WTC11 (cell line): Measurements from ENCODE around the gene GCK. TPM values are rescaled to one million over a fixed set of nuclear protein-coding genes. Genes with fewer than 3 reads are reported as not detected.

ENCODE experiments used
- ATAC-seq: fragments of 200-7000 bp; cut with Tn5 transposase; 2 replicates; pipeline ENCODE4 v1.10.0; 2021; ENCODE audit warnings: mild to moderate bottlenecking, moderate library complexity
- CTCF ChIA-PET: fragments of 300-600 bp; sonication (Branson Sonifier 250); formaldehyde crosslinking; loops from one replicate; lab custom pipeline; 2021; ENCODE audit warnings: antibody characterized with exemption; lab: Charles Lee
- POLR2A ChIA-PET: fragments of 350-600 bp; sonication (Branson Sonifier 250); formaldehyde crosslinking; loops from one replicate; lab custom pipeline; 2021; ENCODE audit warnings: antibody characterized with exemption; lab: Charles Lee
- DNase-seq: peaks from one replicate; pipeline ENCODE4 v3.0.0; 2021; ENCODE audit warnings: low spot score
- H3K27ac Mint-ChIP-seq: 2 replicates; pipeline ENCODE4 v1.8.0; 2021; ENCODE audit warnings: mixed read lengths
- H3K27me3 Mint-ChIP-seq: 2 replicates; pipeline ENCODE4 v1.8.0; 2021; ENCODE audit warnings: low read depth, mild to moderate bottlenecking, moderate library complexity, mixed read lengths
- H3K36me3 Mint-ChIP-seq: 2 replicates; pipeline ENCODE4 v1.8.0; 2021; ENCODE audit warnings: mixed read lengths
- H3K4me1 Mint-ChIP-seq: 2 replicates; pipeline ENCODE4 v1.8.0; 2022; ENCODE audit warnings: mixed read lengths
- H3K4me3 Mint-ChIP-seq: 2 replicates; pipeline ENCODE4 v1.8.0; 2021; ENCODE audit warnings: mild to moderate bottlenecking, moderate library complexity, mixed read lengths
- H3K9me3 Mint-ChIP-seq: 2 replicates; pipeline ENCODE4 v1.8.0; 2021; ENCODE audit warnings: mixed read lengths
- CBFB ChIP-seq: sonication (generic); formaldehyde crosslinking; IDR thresholded peaks from 2 replicates; pipeline ENCODE4 v1.8.1; 2022; ENCODE audit warnings: mild to moderate bottlenecking, low read depth, missing genetic modification reagents
- FOXK1 ChIP-seq: sonication (generic); formaldehyde crosslinking; IDR thresholded peaks from 2 replicates; pipeline ENCODE4 v1.8.0; 2022; ENCODE audit warnings: mild to moderate bottlenecking, moderate library complexity, missing genetic modification reagents
- FOXP1 ChIP-seq: sonication (generic); formaldehyde crosslinking; IDR thresholded peaks from 2 replicates; pipeline ENCODE4 v1.8.0; 2022; ENCODE audit warnings: missing genetic modification reagents, mild to moderate bottlenecking, moderate library complexity, borderline replicate concordance
- HMGXB4 ChIP-seq: sonication (generic); formaldehyde crosslinking; IDR thresholded peaks from 2 replicates; pipeline ENCODE4 v1.8.1; 2023; ENCODE audit warnings: mild to moderate bottlenecking, moderate library complexity, missing genetic modification reagents
- MXD4 ChIP-seq: fragments of 250-450 bp; sonication (Bioruptor Pico); IDR thresholded peaks from 2 replicates; pipeline ENCODE4 v1.8.0; 2021; ENCODE audit warnings: mild to moderate bottlenecking, moderate library complexity, borderline replicate concordance
- NR2C2 ChIP-seq: sonication (generic); formaldehyde crosslinking; IDR thresholded peaks from 2 replicates; pipeline ENCODE4 v1.8.0; 2022; ENCODE audit warnings: mild to moderate bottlenecking, missing genetic modification reagents
- RORB ChIP-seq: fragments of 250-450 bp; sonication (Bioruptor Pico); IDR thresholded peaks from 2 replicates; pipeline ENCODE4 v1.9.0; 2021; ENCODE audit warnings: mild to moderate bottlenecking
- SMAD4 ChIP-seq: sonication (generic); formaldehyde crosslinking; IDR thresholded peaks from 2 replicates; pipeline ENCODE4 v1.8.0; 2022; ENCODE audit warnings: mild to moderate bottlenecking, missing genetic modification reagents
- TEAD4 ChIP-seq: sonication (generic); formaldehyde crosslinking; IDR thresholded peaks from 2 replicates; pipeline ENCODE4 v1.8.0; 2022; ENCODE audit warnings: mild to moderate bottlenecking, missing genetic modification reagents
- ZBTB43 ChIP-seq: sonication (generic); formaldehyde crosslinking; IDR thresholded peaks from 2 replicates; pipeline ENCODE4 v1.8.1; 2023; ENCODE audit warnings: mild to moderate bottlenecking, missing genetic modification reagents
- ZNF416 ChIP-seq: fragments of 250-450 bp; sonication (Bioruptor Pico); IDR thresholded peaks from 2 replicates; pipeline ENCODE4 v1.9.0; 2021; ENCODE audit warnings: mild to moderate bottlenecking, inconsistent platforms
- total RNA-seq: library from RNA; stranded (reverse); gene quantifications from 3 replicates; pipeline ENCODE4 v1.2.3, GENCODE V29; 2021
- TF ChIP-seq, protein P1 (sequence below): sonication (generic); formaldehyde crosslinking; IDR thresholded peaks from 2 replicates; pipeline ENCODE4 v1.8.0; 2023; ENCODE audit warnings: mild to moderate bottlenecking, missing genetic modification reagents
- TF ChIP-seq, protein P2 (sequence below): sonication (generic); formaldehyde crosslinking; IDR thresholded peaks from 2 replicates; pipeline ENCODE4 v1.8.0; 2022; ENCODE audit warnings: mild to moderate bottlenecking, missing genetic modification reagents

Gene GCK
- total RNA-seq, 1 experiment from 2014 or later = 3.3 TPM

DNA sequence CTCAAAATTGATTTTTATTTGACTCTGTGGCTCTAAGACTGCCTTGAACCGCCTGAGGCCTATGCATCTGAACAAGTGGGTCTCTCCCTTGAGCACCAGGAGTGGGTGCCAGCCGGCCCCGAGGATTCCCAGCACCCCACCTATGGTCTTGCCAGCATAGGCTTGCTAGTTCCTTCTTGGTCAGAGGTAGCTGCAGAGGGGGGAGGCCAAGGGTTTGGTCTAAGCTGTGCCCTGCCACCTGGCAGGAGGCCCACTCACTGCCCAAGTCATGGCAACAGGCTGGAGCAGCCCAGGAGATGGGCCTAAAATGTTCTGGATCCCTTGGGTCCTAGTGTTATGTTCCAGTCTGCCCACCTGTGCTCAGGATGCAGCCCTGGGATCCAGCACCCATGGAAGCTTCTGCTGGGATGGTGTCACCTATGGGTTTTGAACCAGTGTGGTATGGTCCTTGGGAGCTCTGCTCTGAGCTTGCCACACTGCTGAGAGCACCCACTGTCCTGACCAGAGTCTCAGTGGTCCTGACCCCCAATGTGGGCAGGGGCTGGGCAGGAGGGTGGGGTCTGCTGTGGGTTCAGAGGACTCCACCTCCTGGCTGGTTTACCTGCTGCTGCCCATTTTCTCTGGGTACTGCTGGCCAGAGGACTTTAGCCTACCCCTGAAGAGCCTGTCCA is 24.1 kb upstream of the GCK start:
- TF ChIP-seq, protein P1, sequence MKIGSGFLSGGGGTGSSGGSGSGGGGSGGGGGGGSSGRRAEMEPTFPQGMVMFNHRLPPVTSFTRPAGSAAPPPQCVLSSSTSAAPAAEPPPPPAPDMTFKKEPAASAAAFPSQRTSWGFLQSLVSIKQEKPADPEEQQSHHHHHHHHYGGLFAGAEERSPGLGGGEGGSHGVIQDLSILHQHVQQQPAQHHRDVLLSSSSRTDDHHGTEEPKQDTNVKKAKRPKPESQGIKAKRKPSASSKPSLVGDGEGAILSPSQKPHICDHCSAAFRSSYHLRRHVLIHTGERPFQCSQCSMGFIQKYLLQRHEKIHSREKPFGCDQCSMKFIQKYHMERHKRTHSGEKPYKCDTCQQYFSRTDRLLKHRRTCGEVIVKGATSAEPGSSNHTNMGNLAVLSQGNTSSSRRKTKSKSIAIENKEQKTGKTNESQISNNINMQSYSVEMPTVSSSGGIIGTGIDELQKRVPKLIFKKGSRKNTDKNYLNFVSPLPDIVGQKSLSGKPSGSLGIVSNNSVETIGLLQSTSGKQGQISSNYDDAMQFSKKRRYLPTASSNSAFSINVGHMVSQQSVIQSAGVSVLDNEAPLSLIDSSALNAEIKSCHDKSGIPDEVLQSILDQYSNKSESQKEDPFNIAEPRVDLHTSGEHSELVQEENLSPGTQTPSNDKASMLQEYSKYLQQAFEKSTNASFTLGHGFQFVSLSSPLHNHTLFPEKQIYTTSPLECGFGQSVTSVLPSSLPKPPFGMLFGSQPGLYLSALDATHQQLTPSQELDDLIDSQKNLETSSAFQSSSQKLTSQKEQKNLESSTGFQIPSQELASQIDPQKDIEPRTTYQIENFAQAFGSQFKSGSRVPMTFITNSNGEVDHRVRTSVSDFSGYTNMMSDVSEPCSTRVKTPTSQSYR (CRISPR knock-in tag) = no peak
- TF ChIP-seq, all 79 proteins: peak for 0
- Mint-ChIP-seq H3K4me3 (no peak overlapping the region), H3K4me1 (peaks cover 20% of the 10 kb centered on the region), H3K9me3 (no peaks in the 10 kb centered on the region), H3K27me3 (no peaks in the 10 kb centered on the region), H3K36me3 (peaks cover 34% of the 10 kb centered on the region), H3K27ac (peak overlapping the region; percentile 75; the same call in 1 of the 2 replicates)
- DNase-seq = peak; percentile 0
- no peak for ATAC-seq
- CTCF ChIA-PET = interaction anchor here (1.7 kb wide), 1 partner anchor 27 kb away, joined by 18 read pairs; no protein-coding TSS in a partner anchor
- POLR2A ChIA-PET = no interaction called here

DNA sequence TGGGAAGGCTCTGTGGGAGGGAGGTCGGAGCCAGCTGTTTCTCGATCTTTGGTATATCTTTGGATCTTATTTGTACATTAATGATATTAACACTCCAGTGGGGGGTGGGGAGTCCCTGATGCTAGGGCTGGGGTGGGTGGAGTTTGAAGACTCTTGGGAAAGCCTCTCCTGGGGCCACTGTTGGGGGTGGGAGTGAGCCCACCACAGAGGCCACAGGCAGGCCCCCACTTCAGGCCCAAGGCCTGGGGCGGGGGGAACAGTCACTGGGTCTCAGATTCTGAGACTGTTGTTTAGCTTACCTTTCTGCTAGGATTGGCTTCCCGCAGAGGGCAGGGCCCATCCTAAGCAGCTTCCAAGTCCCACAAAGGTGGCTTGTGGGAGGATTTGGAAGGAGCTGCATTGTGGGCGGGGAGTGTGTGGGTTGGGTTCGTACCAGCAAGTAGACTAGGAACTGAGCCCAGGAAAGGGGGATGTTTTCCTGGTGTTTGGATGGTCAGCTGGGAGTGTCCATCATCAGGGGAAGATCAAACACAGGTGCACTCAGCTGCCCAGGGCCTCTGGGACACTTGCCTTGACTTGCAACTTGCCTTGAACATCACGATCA is 23.4 kb upstream of the GCK start:
- no peak overlapping the region for H3K27ac Mint-ChIP-seq
- H3K4me1 Mint-ChIP-seq = peaks cover 15% of the 10 kb centered on the region
- CTCF ChIA-PET = interaction anchor here (1.4 kb wide), 1 partner anchor 81 kb away, joined by 3 read pairs; no protein-coding TSS in a partner anchor
- no peaks in the 10 kb centered on the region for H3K27me3 Mint-ChIP-seq
- DNase-seq (peak; percentile 3), ATAC-seq (no peak)
- TF ChIP-seq MXD4 (CRISPR knock-in tag) (no peak), NR2C2 (CRISPR knock-in tag) (no peak), ZNF416 (CRISPR knock-in tag) (no peak), ZBTB43 (CRISPR knock-in tag) (no peak), FOXP1 (CRISPR knock-in tag) (no peak), TEAD4 (CRISPR knock-in tag) (no peak), CBFB (no peak)
- TF ChIP-seq, protein P1 (CRISPR knock-in tag) = no peak
- TF ChIP-seq, protein P2, sequence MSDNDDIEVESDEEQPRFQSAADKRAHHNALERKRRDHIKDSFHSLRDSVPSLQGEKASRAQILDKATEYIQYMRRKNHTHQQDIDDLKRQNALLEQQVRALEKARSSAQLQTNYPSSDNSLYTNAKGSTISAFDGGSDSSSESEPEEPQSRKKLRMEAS (CRISPR knock-in tag) = no peak
- no peaks in the 10 kb centered on the region for H3K9me3 Mint-ChIP-seq
- H3K36me3 Mint-ChIP-seq = peaks cover 38% of the 10 kb centered on the region
- H3K4me3 Mint-ChIP-seq = no peak overlapping the region
- POLR2A ChIA-PET = no interaction called here

- H3K9me3 Mint-ChIP-seq = no peaks in the 10 kb centered on the region
- no peak overlapping the region for H3K4me3 Mint-ChIP-seq
- no peak for ATAC-seq
- H3K36me3 Mint-ChIP-seq = peaks cover 43% of the 10 kb centered on the region
- TF ChIP-seq SMAD4 (CRISPR knock-in tag) = no peak
- TF ChIP-seq ZBTB43 (CRISPR knock-in tag) = no peak
- TF ChIP-seq HMGXB4 (CRISPR knock-in tag) = no peak
- no peak for TF ChIP-seq FOXK1 (CRISPR knock-in tag)
- no peak for TF ChIP-seq RORB (CRISPR knock-in tag)
- TF ChIP-seq, all 79 proteins: peak for 0
- Mint-ChIP-seq H3K27ac (no peak overlapping the region), H3K4me1 (peaks cover 15% of the 10 kb centered on the region), H3K27me3 (no peaks in the 10 kb centered on the region)
- DNase-seq = peak; percentile 5
- ChIA-PET CTCF (interaction anchor here (1.4 kb wide), 1 partner anchor 81 kb away, joined by 3 read pairs; no protein-coding TSS in a partner anchor), POLR2A (no interaction called here)
These were observed 22.8 kb upstream of the GCK start for GRCh38 chr7:44212018-44212417.
